ENCODE results near the gene CLASP2.
"Not testable (repeated sequence)": the region's sequence is repeated elsewhere in the genome, so short reads cannot be mapped to it uniquely, and the experiment has no call there.

CLASP2 gene

GRCh38 chr3:33526787-33527186 lies 191.3 kb downstream of the CLASP2 start:
- no peak for DNase-seq

GRCh38 chr3:33525232-33525631 lies 192.8 kb downstream of the CLASP2 start:
- no peak for DNase-seq

- no peak for DNase-seq
Measured at GRCh38 chr3:33523093-33523667, 194.9 kb downstream of the CLASP2 start.

- DNase-seq, result no peak
Measured at GRCh38 chr3:33521736-33522135, 196.3 kb downstream of the CLASP2 start.

GRCh38 chr3:33513262-33513863 lies 204.7 kb downstream of the CLASP2 start:
- DNase-seq, result no peak

- DNase-seq, result no peak
Measured at GRCh38 chr3:33505027-33505426, 213.0 kb downstream of the CLASP2 start.

- no peak for DNase-seq
Measured at GRCh38 chr3:33496449-33496848, 221.6 kb downstream of the CLASP2 start.

GRCh38 chr3:33491721-33492120 lies 226.3 kb downstream of the CLASP2 start:
- DNase-seq, result no peak

GRCh38 chr3:33490641-33491241 lies 227.3 kb downstream of the CLASP2 start:
- no peak for DNase-seq

- no peak for DNase-seq
Measured at GRCh38 chr3:33488683-33489082, 229.4 kb downstream of the CLASP2 start.

- no peak for DNase-seq
Measured at GRCh38 chr3:33488246-33488645, 229.8 kb downstream of the CLASP2 start.

GRCh38 chr3:33482111-33482521 lies 235.9 kb downstream of the CLASP2 start:
- DNase-seq, result no peak

GRCh38 chr3:33474896-33475295 lies 243.2 kb downstream of the CLASP2 start:
- no peak for DNase-seq

- no peak for DNase-seq
Measured at GRCh38 chr3:33473813-33474212, 244.2 kb downstream of the CLASP2 start.

- DNase-seq, result no peak
Measured at GRCh38 chr3:33467786-33468185, 250.3 kb downstream of the CLASP2 start.

GRCh38 chr3:33461097-33461496 lies 257.0 kb downstream of the CLASP2 start:
- no peak for DNase-seq

- DNase-seq, result not testable (repeated sequence)
Measured at GRCh38 chr3:33459577-33459976, 258.5 kb downstream of the CLASP2 start.

- no peak for DNase-seq
Measured at GRCh38 chr3:33458446-33458845, 259.6 kb downstream of the CLASP2 start.

GRCh38 chr3:33456756-33457155 lies 261.3 kb downstream of the CLASP2 start:
- DNase-seq, result no peak

- no peak for DNase-seq
Measured at GRCh38 chr3:33453331-33453761, 264.7 kb downstream of the CLASP2 start.

GRCh38 chr3:33451994-33452393 lies 266.1 kb downstream of the CLASP2 start:
- not testable (repeated sequence) for DNase-seq

- DNase-seq, result no peak
Measured at GRCh38 chr3:33447958-33448357, 270.1 kb downstream of the CLASP2 start.

- not testable (repeated sequence) for DNase-seq
Measured at GRCh38 chr3:33447256-33447625, 270.8 kb downstream of the CLASP2 start.

Data from stimulated activated CD4-positive, alpha-beta T cell treated with anti-CD3 and anti-CD28 coated beads, Interleukin-15, amount 100 ng/mL, for 24 hours (primary cell).